ENCODE measurements around the gene LYST.

- TF ChIP-seq CTCF (conservative IDR thresholded peaks at IDR 0.05 in 1 of 2, IDR thresholded peaks at IDR 0.05 in 1 of 2; ENCODE audit: low read depth in 1 of 2, low read length in 2 of 2) (no peak), EZH2 (IDR thresholded peaks at IDR 0.05; ENCODE audit: low read length, missing control alignments) (no peak)
Observed at GRCh38 chr1:235721982-235722381, 144.7 kb downstream of the LYST start.

Data from fibroblast of lung (primary cell).